ENCODE measurements around the gene ZNF331. TPM values are rescaled to one million over a fixed set of nuclear protein-coding genes. Genes with fewer than 3 reads are reported as not detected.
A peak's percentile ranks its signal among the peaks of the same experiment; 100 is the strongest.

The ZNF331 gene
- total RNA-seq, 1 experiment from 2014 or later: 57.2 TPM

- no peak overlapping the region for H2BK5ac ChIP-seq (ENCODE audit: insufficient read length, low read length)
- DNase-seq: peak; percentile 99
- H3K18ac ChIP-seq (ENCODE audit: insufficient read length, low read depth, low read length): no peak overlapping the region
- H3K56ac ChIP-seq (ENCODE audit: insufficient read length, low read depth, low read length): no peak overlapping the region
- Mint-ChIP-seq H3K36me3 (ENCODE audit: insufficient read depth in 1 of 3, low read depth in 3 of 3) (peaks cover 39 to 48% (median 42%) of the 10 kb centered on the region in 3 experiments), H3K27ac (peak overlapping the region; percentile 95 to 99 (median 98)), H3K9me3 (peaks cover 20 to 21% of the 10 kb centered on the region in 2 experiments), H3K4me3 (peak overlapping the region; percentile 100), H3K27me3 (ENCODE audit: low read depth) (peaks cover 8% of the 10 kb centered on the region), H3K4me1 (peaks cover 14 to 19% of the 10 kb centered on the region in 2 experiments)
- no peak overlapping the region for H4K8ac ChIP-seq (replicated peaks; ENCODE audit: insufficient read length, low read depth, low read length)
- no peak overlapping the region for H3T11ph ChIP-seq (ENCODE audit: low read length)
- no CpG with 5 or more reads among the region's 46 CpGs for WGBS (ENCODE audit: extremely low coverage, insufficient read length, low lambda C conversion rate)
- no peak overlapping the region for H2BK12ac ChIP-seq (ENCODE audit: insufficient read length, low read depth, low read length)
- H4K91ac ChIP-seq (ENCODE audit: insufficient read length, low read depth, low read length): no peak overlapping the region
- TF ChIP-seq CTCF (conservative IDR thresholded peaks at IDR 0.05): no peak
- H3K23ac ChIP-seq (ENCODE audit: insufficient read length, low read depth, low read length): no peak overlapping the region
- H2BK15ac ChIP-seq (ENCODE audit: low read depth, low read length): no peak overlapping the region
- peaks cover 8% of the 10 kb centered on the region; the same call in 1 of the 2 replicates for H3K79me2 ChIP-seq (ENCODE audit: insufficient read depth, low read length)
- H2AK5ac ChIP-seq (ENCODE audit: insufficient read length, low read length): no peak overlapping the region
- H3K4ac ChIP-seq (ENCODE audit: low read depth, low read length): no peak overlapping the region
- no peak overlapping the region for H4K5ac ChIP-seq (ENCODE audit: insufficient read length, low read depth, low read length)
- H3K23me2 ChIP-seq (ENCODE audit: insufficient read length, low read depth, low read length, poor library complexity, severe bottlenecking): peaks cover 5% of the 10 kb centered on the region
- no peak overlapping the region for H2BK120ac ChIP-seq (ENCODE audit: low read depth, low read length, poor library complexity, severe bottlenecking)
- no peaks in the 10 kb centered on the region for H3K9me3 ChIP-seq (ENCODE audit: control insufficient read depth, low read depth, low read length)
- H3K79me1 ChIP-seq (ENCODE audit: insufficient read depth, low read depth, low read length, poor library complexity, severe bottlenecking): peaks cover 3% of the 10 kb centered on the region
- peak overlapping the region; percentile 49; the same call in 1 of the 2 replicates for H3K14ac ChIP-seq (ENCODE audit: insufficient read depth, low read length)
- H3K9ac ChIP-seq (ENCODE audit: extremely low read depth, insufficient read length, low read length): peak overlapping the region; percentile 84
- H2BK20ac ChIP-seq (ENCODE audit: low read depth, low read length, poor library complexity, severe bottlenecking): no peak overlapping the region
- H2AFZ ChIP-seq (ENCODE audit: low read length): no peak overlapping the region
- no peak overlapping the region for H3K27ac ChIP-seq (ENCODE audit: insufficient read length, low read depth, low read length)
- peak overlapping the region; percentile 100 for H3K4me2 ChIP-seq (ENCODE audit: insufficient read depth, insufficient read length, low read length)
- no peaks in the 10 kb centered on the region for H4K20me1 ChIP-seq (ENCODE audit: control insufficient read depth, insufficient read depth, insufficient read length)
- no peaks in the 10 kb centered on the region for H3K4me1 ChIP-seq (ENCODE audit: insufficient read depth, low read length)
- no peaks in the 10 kb centered on the region for H3K27me3 ChIP-seq (ENCODE audit: insufficient read depth, low read length)
These were observed 17.2 kb upstream of the ZNF331 start for GRCh38 chr19:53520547-53521372.

All from H9 (cell line).